ENCODE results near the gene RAD51B.
A peak's percentile ranks its signal among the peaks of the same experiment; 100 is the strongest.

Gene RAD51B

GRCh38 chr14:68399971-68400370, 580.4 kb downstream of the RAD51B start:
- no peak for DNase-seq

- no peak for DNase-seq
These were observed 581.7 kb downstream of the RAD51B start for GRCh38 chr14:68401317-68401716.

- DNase-seq = no peak
These were observed 582.3 kb downstream of the RAD51B start for GRCh38 chr14:68401855-68402254.

GRCh38 chr14:68402525-68403101, 583.0 kb downstream of the RAD51B start:
- no peak for DNase-seq

DNA sequence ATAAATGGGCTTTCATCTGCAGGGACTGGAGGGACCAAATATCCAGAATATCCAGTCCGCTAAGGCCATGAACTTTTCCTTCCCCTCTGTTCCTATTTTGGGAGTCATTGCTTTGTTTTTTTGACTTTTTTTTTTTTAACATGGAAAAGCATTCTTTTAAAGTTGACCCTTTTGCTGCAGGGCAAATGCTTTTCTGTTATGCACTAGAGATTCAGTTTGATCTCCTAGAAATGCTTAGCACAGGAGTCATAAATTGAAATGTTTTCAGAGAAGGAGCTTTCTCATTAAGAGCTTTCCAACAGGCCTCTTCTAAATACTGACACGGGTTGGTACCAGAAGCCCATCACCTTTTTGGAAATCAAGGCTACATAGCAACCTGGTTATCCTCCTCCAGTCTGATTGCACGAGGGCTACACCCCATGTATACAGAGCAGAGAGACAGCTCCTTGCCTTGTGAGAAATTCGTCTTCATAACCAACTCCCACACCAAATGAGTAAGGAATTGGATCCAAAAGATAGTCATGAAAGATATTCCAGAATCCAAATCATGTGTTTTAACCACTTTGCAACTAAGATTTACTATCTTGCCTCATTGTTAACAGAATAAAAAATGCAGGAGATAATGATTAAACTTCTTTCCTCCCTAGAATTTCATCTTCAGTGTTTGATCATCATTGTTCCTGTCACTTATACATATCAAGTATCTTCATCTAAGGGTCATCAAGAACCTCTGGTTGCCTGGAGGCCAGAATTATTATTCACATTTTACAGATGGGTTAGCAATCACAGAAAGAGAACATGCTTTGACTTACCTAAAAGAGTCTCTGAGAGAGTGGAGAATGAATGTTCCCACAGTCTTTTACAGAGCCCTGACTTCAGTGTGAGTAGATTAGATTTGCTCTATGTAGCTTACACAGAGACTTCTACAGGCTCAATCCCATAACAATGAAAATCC, 583.9 kb downstream of the RAD51B start:
- no peak for DNase-seq

GRCh38 chr14:68404146-68404527, 584.6 kb downstream of the RAD51B start:
- DNase-seq = no peak

GRCh38 chr14:68404652-68405183, 585.1 kb downstream of the RAD51B start:
- peak; percentile 32 for DNase-seq

DNA sequence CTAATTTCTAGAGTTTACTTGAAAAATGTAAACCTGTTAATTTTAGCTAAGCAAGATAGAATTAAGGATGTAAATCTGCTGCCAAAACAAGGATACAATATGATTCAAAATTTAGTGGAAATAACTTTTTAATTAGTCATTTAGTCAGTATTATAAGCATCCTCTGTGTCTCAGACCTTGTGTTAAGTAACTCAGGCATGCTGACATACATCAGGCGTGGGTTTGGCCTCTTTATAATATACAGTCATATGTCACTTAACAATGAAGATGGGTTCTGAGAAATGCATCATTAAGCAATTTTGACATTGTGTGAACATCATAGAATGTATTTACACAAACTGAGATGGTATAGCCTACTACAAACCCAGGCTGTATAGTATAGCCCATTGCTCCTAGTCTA, 586.4 kb downstream of the RAD51B start:
- DNase-seq = no peak

GRCh38 chr14:68407285-68407684, 587.7 kb downstream of the RAD51B start:
- DNase-seq = no peak

DNA sequence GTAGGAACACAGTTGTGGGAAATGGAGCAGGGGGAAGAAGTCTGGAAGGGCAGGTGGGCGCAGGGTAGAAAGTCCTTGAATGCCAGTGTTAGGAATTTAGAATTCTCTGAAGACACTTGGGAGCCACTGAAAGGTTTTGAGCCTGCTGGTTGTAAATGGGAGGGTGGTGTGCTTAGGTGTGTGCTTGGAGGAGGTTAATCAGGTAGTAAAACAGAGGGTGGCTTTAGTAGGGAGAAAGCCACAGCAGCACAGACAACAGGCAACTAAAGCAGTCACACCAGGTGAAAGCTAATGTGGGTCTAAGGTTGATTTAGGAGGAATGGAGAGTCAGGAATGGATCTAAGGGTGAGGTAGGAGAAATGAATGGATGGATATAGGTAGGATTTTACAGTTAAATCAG, 588.2 kb downstream of the RAD51B start:
- DNase-seq = no peak

DNA sequence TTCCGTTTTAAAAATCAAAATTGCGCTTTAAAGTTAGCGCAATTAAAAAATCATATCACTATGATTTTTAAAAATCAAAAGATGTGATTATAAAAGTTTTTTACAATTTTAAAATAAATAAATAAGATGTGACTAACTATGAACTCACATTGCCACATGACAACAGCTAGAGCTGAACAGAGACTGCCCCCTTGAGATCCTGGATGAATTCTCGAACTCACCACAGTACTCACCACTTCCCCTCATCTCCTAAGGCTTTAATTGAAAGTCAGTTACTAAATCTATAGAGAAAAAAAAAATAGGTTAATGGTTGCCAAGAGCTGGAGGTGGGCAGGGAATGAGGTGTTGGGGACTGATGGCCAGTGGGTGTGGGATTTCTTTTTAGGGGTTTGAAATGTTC, 589.1 kb downstream of the RAD51B start:
- peak; percentile 39 for DNase-seq

DNA sequence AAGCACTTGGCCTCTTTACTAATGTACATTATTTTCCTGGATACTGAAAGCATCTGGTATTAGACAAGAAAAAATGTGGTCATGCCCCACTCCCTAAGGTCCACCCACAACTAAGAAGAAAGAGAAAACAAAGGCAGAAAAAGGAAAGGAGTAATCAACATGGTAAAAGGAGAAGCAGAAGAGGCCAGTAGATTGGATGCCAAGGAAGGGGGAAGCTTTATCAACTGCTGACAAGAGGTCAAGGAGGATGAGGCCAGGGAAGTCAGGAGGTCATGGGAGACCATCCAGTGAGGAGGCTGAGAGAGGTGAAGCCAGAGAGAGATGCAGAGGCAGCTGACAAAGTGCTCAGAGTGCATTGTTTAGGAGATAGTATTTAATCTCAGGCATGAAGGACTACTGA, 589.8 kb downstream of the RAD51B start:
- no peak for DNase-seq

- DNase-seq = no peak
These were observed 593.2 kb downstream of the RAD51B start for GRCh38 chr14:68412505-68413465.

DNA sequence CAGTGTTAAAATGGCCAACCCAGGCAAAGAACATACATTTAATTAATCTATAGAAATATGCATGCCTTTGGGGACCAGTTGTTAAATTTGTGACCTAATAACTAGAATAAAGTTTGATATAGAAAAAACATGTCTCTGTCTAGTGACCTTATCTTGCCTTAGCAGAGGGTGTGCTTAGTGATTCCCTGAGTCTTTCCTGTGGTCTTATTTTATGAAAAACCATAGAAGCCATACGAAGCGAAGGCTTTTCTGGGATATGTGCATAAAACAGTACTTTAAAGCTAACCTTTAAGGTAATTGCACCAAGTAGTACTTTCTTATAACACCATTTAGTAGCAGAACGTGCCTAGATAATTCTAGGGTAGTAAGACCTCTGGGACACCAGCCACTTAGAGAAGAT, 593.9 kb downstream of the RAD51B start:
- DNase-seq = no peak

GRCh38 chr14:68414121-68414520, 594.5 kb downstream of the RAD51B start:
- DNase-seq = no peak

DNA sequence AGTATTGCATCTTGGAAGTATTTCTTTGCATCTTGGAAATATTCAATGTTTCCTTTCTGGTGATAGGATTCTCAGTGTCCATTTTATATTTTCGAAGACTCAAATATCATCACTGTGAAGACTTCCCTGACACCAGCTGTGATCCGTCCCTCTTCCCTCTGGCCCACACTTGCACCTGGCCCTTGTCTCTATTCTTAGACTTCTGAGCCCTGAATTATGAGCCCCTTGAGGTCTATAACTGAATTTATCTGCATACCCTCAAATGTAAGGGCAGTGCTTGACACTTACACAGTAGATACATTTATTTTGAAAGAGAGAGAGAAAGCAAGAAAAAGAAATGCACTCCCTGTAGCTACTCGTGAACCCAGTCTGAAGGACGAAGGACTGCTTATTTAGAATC, 596.6 kb downstream of the RAD51B start:
- no peak for DNase-seq

GRCh38 chr14:68417009-68417650, 597.6 kb downstream of the RAD51B start:
- no peak for DNase-seq

- no peak for DNase-seq
These were observed 598.9 kb downstream of the RAD51B start for GRCh38 chr14:68418174-68419118.

- DNase-seq = no peak
These were observed 600.8 kb downstream of the RAD51B start for GRCh38 chr14:68420350-68420749.

- DNase-seq = no peak
These were observed 601.5 kb downstream of the RAD51B start for GRCh38 chr14:68421116-68421515.

- no peak for DNase-seq
These were observed 604.1 kb downstream of the RAD51B start for GRCh38 chr14:68423686-68424085.
